GM23248 (cell line): ENCODE data around the gene MFSD2A.

Source experiments
- EZH2 ChIP-seq: fragments of 200-600 bp; sonication (generic); IDR thresholded peaks from 2 replicates; pipeline ENCODE4 v1.6.1; 2018; ENCODE audit warnings: antibody characterized with exemption, mild to moderate bottlenecking; ENCODE audit not compliant: insufficient read depth, poor library complexity, severe bottlenecking
- EZH2phosphoT487 ChIP-seq: fragments of 200-600 bp; sonication (generic); IDR thresholded peaks from 2 replicates; pipeline ENCODE4 v1.6.1; 2018; ENCODE audit warnings: antibody characterized with exemption, moderate library complexity, mild to moderate bottlenecking, low read depth; ENCODE audit not compliant: insufficient read depth

DNA sequence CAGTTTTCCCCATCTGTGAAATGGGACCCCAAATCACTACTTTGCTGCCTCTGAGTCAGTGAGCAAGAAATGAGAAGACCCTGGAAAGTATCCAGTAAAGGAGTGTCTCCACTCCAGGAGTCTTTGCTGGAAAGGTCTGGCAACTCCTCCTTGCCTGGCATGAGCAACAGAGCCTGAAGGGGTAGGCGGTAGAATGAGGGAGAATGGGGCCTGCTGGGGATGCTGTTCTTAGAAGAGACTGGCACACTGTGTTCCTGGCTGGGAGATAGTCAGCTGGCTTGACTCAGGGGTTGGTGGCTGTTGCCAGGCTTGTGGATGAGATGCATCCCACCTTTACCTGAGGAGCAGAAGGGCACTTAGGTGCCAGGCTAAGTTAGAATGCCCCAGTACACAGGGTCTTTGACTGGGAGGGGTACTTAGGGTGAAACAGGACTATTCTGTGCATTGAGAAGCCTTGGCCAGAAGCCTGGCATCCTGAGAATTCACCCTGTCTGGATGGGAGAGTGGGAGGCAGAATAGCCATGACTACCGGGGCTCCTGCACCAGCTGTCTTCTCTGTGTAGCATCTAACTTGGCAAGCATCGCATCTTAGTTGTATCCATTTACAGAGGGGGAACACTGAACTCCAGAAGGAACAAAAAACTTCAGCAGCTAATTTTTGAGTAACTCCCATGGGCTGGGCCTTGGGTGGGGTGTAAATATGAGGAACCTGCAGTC, 2.5 kb downstream of the MFSD2A start:
- TF ChIP-seq EZH2phosphoT487 (no peak), EZH2 (no peak)
